HG02885 (cell line): Measurements from ENCODE around the gene SLC12A4.
"Not testable (repeated sequence)": the region's sequence is repeated elsewhere in the genome, so short reads cannot be mapped to it uniquely, and the experiment has no call there.

Experiments
- ATAC-seq: cut with Tn5 transposase; IDR thresholded peaks from one replicate; pipeline ENCODE4 v1.9.1; 2021; ENCODE audit warnings: mild to moderate bottlenecking; ENCODE audit not compliant: unreplicated experiment, poor library complexity

Gene SLC12A4

GRCh38 chr16:67931712-67932461 is 36.5 kb downstream of the SLC12A4 start, which contains the start of gene CTRL:
TSS of gene CTRL (minus strand) at chr16:67931862. CDS start at chr16:67931852, 10 bp downstream.
- ATAC-seq, result no peak

- ATAC-seq, result no peak
Observed at GRCh38 chr16:67930678-67931211, 37.7 kb downstream of the SLC12A4 start.

GRCh38 chr16:67930191-67930590 is 38.2 kb downstream of the SLC12A4 start:
- ATAC-seq, result no peak

GRCh38 chr16:67928561-67929364 is 39.7 kb downstream of the SLC12A4 start:
- ATAC-seq, result peak; percentile 48

GRCh38 chr16:67928147-67928546 is 40.3 kb downstream of the SLC12A4 start:
- no peak for ATAC-seq

- ATAC-seq, result no peak
Observed at GRCh38 chr16:67927131-67927941, 41.1 kb downstream of the SLC12A4 start.

- ATAC-seq, result no peak
Observed at GRCh38 chr16:67926181-67926750, 42.2 kb downstream of the SLC12A4 start.

- no peak for ATAC-seq
Observed at GRCh38 chr16:67924140-67924906, 44.1 kb downstream of the SLC12A4 start.

- no peak for ATAC-seq
Observed at GRCh38 chr16:67923414-67924116, 44.9 kb downstream of the SLC12A4 start.

- ATAC-seq, result no peak
Observed at GRCh38 chr16:67922740-67923139, 45.7 kb downstream of the SLC12A4 start.

GRCh38 chr16:67922221-67922620 is 46.2 kb downstream of the SLC12A4 start:
- no peak for ATAC-seq

- ATAC-seq, result no peak
Observed at GRCh38 chr16:67919622-67920221, 48.7 kb downstream of the SLC12A4 start.

GRCh38 chr16:67917852-67918236 is 50.6 kb downstream of the SLC12A4 start:
- ATAC-seq, result no peak

GRCh38 chr16:67917140-67917851 is 51.1 kb downstream of the SLC12A4 start:
- ATAC-seq, result no peak

- ATAC-seq, result no peak
Observed at GRCh38 chr16:67915831-67916723, 52.4 kb downstream of the SLC12A4 start.

- not testable (repeated sequence) for ATAC-seq
Observed at GRCh38 chr16:67915496-67915769, 53.0 kb downstream of the SLC12A4 start.
